SW480 (cell line): ENCODE data around the gene PDHB.
"Not testable (repeated sequence)": the region's sequence is repeated elsewhere in the genome, so short reads cannot be mapped to it uniquely, and the experiment has no call there.

Source experiments
- DNase-seq: peaks from one replicate; pipeline ENCODE4 v3.0.0-alpha.2; 2016; ENCODE audit warnings: low spot score

Gene PDHB

DNA sequence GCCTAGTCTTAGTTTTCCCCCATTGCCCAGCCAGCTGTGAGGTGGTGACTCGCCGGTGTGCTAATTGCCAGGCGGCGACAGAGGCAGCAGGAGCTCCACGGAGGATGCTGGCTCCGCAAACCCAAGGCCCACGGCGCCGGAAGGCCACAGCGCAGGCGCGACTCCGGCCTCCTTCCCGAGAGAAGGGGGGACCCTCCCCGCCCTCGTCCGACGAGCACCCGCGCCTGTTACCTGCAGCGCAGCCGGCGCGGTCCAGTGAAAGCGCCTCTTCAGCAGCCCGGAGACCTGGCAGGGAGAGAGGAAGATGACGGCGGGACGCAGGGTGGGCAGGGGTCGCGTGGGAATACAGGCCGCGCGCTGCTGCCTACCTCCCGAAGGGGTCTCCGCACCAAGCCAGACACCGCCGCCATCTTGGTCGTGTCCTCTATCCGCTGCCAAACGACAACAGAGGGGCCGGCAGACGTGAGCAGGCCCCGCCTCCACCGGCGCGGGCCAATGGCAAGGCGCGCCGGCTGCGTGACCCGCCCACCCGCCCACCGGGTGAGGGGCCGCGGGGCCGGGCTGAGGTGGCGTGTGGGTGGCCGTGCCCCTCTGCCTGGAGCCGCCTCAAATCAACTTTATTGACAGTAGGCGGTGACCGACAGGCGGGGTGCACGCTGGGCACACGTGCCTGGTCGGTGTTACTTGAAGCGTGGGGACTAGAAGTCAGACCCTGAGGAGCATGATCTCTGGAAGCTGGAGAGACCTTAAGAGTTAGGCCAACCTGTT is at the start of gene PDHB:
PDHB (minus strand) TSS at position 433 of the 768 bp plus-strand sequence; CDS start at position 410, 23 bp downstream.
- DNase-seq, result peak; percentile 90

GRCh38 chr3:58482917-58483636 is 49.4 kb upstream of the PDHB start:
- no peak for DNase-seq

DNA sequence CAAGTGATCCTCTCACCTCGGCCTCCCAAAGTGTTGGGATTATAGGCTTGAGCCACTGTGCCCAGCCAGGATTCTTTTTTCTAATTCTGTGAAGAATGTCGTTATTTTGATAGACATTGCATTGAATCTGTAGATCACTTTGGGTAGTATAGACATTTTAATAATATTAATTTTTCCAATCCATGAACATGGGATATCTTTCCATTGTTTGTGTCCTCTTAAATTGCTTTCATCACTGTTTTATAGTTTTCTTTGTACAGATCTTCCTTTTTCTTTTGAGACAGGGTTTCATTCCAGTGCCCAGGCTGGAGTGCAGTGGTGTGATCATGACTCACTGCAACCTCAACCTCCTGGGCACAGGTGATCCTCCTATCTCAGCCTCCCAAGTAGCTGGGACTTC is 46.7 kb upstream of the PDHB start:
- no peak for DNase-seq

DNA sequence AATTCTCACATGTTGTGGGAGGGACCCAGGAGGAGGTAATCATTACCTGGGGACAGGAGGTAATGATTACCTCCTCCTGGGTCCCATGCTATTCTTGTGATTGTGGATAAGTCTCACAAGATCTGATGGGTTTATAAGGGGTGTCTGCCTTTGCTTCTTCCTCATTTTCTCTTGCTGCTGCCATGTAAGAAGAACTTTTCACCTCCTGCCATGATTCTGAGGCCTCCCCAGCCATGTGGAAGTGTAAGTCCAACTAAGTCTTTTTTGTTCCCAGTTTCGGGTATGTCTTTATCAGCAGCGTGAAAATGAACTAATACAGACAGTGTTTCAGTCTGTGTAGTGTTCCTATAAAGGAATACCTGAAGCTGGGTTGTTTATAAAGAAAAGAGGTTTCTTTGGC is 45.1 kb upstream of the PDHB start:
- DNase-seq, result no peak

- DNase-seq, result no peak
Measured at GRCh38 chr3:58474967-58475578, 41.4 kb upstream of the PDHB start.

GRCh38 chr3:58474348-58474911 is 40.8 kb upstream of the PDHB start:
- no peak for DNase-seq

DNA sequence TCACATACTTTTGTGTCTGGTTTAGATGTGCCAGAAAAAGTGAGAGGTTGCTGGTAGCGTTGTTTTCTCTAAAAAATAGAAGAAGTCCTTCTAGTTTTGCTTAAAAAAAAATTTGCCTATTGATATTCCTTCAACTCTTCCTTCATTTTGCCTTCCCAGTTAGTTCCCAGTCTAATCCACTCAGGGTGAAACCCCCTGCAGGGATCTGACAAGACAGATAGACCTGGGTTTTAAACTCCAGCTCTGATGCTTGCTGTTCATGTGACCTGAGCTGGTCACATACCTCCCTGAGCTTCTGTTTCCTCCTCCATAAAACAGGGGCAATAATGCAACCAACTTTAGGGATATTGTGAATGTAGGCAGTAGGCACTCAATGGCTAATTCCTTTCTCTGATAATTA is 39.6 kb upstream of the PDHB start:
- no peak for DNase-seq

DNA sequence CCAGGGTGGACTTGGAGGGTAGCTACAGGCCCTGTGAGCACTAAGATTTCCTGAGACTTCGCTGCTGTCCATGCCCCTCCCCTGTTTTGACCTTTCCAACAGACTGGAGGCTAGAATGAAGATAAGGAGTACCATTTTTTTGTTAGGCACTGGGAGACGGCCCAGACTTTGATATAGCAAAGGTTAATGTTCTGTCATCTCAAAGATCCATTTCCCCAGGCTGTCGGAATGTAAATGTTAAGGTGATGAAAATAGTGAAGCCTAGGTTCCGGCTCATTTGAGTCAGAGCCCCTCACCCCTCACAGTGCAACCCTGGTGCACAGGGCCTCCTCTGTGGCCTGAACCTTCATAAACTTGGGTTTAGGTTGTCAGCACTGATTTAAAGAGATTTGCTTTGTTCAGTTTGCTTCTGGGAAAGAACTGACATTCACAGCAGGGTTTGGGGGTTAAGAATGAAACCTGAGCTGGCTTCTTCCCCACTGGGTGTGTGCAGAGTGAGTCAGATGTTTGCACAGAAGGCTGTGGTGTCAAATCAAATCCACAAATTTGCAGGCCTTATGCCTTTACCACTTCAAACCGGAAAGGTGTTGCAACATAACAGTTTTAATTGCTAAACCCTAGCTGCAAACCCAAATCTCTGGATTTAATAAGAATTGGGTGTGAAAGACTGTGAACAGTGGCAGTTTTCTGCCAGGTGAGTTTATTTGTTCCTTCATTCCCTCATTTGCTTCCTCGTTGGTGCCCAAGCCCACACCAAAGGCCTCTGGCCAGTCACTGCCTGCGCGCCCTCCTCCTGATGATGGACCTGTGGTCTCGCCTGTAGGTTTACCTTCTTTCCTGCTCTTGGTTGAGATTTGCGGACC is 37.6 kb upstream of the PDHB start:
- DNase-seq, result peak; percentile 94

DNA sequence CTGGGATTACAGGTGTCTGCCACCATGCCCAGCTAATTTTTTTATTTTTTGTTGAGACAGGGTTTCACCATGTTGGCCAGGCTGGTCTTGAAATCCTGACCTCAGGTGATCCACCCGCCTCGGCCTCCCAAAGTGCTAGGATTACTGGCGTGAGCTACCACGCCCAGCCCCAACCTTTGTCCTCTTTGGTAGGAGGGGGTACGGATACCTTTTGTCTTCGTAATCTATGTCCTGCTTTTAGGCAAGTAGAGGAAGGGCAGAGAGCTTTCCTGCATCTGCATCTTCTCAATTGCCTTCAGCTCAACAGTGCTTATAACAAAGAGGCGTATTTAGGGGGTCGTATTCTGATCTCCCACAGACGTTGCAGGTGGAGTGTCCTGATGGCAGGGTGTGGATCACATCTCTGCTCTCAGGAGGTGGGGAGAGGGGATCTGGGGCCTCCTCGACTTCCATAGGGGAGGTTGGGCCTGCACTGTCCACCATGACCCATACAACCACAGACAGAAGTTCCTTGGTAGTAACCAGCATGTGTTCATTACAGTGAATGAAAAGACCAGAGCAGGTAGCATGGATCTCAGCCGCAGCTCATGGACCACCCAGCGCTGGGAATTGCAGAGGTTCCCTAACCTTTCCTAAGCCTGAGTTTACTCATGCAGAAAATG is 36.9 kb upstream of the PDHB start:
- DNase-seq, result no peak

DNA sequence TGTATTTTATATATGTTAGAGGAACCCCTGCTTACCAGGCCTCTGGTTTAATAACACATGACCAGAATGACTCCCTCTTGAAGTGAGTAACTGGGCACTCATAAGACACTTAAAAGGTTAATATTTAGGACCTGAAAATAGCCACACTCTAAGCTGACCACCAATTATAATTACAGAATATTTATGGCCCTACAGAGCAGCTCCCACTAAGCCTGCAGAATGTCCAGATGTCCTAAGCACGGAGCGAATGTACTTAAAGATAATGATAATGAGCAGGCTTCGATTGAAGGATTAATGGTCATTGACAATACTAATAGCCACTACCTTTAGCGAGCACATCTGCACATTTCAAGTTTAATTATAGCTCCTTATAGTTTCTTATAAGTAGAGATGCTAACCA is 35.5 kb upstream of the PDHB start:
- DNase-seq, result no peak

DNA sequence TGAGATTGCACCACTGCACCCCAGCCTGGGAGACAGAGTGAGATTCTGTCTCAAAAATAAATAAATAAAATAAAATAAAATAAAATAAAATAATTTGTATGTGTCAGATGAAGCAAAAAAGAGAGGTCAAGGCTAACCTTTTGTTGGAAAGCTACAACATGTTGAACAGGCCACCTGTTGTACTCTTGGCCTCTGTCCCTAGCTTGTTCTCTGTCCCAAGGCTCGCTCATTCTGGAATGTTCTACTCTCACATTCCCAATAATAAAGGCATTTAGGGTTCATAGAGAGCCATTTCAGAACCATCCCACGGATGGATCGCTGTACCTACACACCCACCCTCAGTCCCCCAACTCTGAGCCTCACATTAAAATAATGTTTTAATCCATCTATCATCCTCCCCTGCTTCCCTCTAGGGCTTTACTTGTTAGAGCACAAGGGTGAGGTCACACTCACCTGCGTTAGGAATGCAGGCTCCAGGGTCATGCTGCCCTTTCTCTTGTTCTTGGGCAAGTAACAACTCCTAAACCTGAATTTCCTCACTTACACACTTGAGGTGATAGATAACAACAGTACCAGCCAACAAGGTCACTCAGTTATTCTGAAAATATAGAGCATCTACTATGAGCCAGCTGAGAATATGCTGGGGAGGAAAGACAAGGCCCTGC is 33.4 kb upstream of the PDHB start:
- DNase-seq, result no peak

DNA sequence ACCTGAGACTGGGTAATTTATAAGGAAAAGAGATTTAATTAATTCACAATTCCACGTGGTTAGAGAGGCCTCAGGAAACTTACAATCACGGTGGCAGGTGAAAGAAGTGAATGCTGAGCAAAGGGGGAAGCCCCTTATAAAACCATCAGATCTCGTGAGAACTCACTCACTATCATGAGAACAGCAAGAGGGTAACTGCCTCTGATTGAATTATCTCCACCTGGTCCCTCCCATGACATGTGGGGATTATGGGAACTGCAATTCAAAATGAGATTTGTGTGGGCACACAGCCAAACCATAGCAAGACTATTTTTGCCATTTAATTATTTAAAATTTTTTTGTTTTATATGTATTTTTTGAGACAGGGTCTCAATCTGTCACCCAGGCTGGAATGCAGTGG is 31.2 kb upstream of the PDHB start:
- no peak for DNase-seq

DNA sequence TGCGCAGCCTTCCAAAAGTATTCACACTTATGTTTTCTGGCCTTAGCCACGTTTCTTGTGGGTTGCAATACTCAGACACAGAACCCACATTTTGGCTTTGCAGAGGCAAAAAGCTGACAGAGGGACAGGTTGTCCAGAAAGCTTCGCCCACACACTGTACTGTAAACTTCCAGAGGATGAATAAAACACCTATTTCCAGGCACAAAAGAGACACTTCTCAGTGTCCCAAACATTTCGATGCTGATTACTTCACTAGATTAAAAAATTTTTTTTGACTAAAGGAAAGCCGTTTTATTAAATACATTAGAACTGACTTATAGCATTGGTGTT is 30.3 kb upstream of the PDHB start:
- no peak for DNase-seq

DNA sequence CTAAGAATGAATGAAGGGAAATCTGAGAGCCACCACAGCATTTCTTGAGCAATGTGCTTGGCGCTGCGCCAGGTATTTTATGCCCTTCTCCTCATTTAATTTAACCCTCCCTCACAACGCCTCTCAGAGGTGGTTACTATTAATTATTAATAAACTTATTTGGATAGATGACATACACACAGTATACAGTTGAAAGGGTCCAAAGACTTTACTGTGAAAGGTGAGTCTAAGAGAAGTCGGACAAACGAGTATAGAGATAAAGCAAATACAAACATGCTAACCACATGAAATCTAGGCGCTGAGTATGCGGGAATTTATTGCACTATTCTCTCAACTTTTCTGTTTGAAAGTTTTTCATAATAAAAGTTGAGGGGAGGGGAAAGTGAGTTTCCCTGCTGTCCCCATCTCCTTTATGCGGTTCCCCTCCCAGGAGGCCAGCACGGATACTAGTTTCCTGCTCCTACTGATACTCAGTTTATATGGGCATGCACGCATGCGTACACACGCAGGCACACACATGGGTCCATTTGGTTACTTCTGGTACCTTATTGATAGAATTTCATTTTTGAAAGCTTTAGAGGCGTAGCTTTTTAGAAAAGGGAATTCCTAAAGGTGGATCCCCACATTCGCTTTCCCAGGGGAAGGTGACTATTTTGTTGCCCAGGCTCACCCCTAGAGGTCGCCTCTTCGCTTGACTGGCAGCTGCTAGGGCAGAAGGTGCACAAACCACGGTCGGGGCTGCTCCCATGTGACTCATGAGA is 29.7 kb upstream of the PDHB start:
- DNase-seq, result peak; percentile 91

DNA sequence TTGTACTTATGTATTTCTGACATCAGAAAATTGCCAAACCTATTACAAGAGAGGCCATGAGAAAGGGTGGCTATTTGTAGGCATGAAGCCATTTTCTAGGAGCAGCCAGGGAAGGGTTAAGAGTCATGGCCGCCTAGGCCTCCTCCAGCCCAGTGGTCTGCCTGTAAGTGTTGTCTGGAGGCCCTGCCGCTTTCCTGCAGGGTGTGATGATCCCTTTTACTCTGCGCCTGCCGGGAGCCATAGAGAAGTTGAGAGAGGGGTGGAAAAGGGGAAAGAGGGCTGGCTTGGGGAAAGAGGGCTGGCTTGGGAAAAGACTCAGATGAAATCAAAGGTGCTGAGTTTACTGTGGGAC is 29.2 kb upstream of the PDHB start:
- no peak for DNase-seq

DNA sequence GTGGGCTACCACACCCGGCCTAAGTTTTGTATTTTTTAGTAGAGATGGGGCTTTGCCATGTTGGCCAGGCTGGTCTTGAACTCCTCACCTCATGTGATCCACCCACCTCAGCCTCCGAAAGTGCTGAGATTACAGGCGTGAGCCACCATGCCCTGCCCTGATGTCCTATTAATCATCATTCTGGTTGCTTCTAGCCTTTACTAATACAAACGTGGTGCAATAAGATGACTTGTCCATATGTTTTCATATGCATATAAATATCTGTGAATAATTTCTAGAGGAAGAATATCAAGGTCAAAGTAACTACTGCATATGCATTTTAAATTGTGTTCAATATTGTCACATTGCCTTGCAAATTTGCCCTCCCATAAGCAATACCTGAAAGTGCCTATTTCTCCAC is 25.5 kb upstream of the PDHB start:
- DNase-seq, result no peak

DNA sequence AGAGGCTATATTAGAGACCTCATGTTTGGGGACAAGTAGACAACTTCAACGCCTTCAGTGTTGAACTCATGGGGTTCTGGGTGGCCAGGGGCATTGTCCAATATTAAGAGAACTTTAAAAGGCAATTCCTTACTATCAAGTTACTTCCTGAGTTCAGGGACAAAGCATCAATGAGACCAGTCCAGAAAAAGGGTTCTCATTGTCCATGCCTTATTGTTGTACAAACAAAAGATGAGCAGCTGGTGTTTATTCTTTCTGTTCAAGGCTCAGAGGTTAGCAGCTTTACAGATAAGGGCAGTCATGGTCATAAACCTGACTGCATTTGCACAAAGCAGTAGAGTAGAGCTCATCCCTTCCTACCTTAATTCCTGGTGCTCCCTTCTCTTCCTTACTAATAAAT is 18.5 kb upstream of the PDHB start:
- no peak for DNase-seq

DNA sequence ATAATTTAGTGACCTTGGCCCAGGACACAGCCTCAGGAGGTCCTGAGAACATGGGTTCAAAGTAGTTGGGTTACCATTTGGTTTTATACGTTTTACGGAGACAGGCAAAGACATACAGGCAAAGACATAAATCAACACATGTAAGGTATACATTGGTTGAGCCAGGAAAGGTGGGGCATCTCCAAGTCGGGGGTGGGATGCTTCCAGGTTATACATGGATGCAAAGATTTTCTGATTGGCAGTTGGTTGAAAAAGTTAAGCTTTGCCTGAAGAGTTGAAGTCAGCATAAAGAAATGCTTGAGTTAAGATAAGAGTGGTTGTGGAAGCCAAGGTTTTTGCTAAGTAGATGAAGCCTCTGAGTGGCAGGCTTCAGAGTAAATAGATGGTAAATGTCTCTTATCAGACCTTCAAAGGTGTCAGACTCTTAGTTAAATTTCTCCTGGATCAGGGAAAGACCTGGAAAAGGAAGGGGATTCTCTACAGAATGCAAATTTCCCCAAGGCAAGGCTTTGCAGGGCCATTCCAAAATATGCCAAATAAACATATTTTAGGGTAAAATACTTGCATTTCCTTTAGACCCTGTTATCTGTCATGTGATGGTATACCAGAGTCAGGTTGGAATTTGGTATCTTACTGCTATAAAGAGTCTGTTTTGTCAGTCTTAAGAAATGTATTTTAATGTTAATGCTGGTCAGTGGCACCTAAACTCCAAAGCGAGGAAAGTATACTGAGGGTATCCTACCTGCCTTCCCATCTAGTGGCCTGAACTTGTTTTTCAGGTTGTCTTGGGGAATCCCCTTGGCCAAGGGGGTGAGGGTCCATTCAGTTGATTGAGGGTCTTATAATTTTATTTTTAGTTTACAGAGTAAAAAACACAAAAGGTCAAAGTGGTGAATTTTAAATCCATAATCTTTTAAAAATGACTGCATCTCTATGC is 8.2 kb upstream of the PDHB start:
- DNase-seq, result no peak

DNA sequence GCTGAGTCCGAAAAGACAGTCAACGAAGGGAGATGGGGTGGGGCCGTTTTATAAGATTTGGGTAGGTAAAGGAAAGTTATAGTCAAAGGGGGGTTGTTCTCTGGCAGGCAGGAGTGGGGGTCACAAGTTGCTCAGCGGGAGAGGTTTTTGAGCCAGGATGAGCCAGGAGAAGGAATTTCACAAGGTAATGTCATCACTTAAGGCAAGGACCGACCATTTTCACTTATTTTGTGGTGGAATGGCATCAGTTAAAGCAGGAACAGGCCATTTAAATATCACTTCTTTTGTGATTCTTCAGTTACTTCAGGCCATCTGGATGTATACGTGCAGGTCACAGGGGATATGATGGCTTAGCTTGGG is 7.3 kb upstream of the PDHB start:
- not testable (repeated sequence) for DNase-seq
